ENCODE results near the gene TMEM187.
A peak's percentile ranks its signal among the peaks of the same experiment; 100 is the strongest.

Gene TMEM187

DNA sequence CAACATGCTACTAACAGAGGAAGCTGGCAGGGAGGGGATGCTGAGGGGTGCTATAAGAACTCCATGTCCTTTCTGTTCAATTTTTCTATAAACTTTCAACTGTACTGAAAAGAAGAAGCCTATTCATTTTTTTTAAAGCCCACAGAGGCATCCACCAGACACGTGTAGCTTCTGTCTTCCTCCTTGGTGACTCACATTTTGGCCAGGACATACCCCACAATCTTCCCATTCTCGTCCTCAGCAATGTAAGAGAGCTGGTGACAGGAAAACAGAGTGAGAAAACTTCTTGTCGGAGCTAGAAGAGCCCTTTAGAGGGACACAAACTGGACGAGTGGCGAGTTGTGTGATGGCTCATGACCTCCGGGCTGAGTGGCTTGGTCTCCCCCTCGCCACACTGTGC, 38.8 kb upstream of the TMEM187 start:
- TF ChIP-seq, protein P1, sequence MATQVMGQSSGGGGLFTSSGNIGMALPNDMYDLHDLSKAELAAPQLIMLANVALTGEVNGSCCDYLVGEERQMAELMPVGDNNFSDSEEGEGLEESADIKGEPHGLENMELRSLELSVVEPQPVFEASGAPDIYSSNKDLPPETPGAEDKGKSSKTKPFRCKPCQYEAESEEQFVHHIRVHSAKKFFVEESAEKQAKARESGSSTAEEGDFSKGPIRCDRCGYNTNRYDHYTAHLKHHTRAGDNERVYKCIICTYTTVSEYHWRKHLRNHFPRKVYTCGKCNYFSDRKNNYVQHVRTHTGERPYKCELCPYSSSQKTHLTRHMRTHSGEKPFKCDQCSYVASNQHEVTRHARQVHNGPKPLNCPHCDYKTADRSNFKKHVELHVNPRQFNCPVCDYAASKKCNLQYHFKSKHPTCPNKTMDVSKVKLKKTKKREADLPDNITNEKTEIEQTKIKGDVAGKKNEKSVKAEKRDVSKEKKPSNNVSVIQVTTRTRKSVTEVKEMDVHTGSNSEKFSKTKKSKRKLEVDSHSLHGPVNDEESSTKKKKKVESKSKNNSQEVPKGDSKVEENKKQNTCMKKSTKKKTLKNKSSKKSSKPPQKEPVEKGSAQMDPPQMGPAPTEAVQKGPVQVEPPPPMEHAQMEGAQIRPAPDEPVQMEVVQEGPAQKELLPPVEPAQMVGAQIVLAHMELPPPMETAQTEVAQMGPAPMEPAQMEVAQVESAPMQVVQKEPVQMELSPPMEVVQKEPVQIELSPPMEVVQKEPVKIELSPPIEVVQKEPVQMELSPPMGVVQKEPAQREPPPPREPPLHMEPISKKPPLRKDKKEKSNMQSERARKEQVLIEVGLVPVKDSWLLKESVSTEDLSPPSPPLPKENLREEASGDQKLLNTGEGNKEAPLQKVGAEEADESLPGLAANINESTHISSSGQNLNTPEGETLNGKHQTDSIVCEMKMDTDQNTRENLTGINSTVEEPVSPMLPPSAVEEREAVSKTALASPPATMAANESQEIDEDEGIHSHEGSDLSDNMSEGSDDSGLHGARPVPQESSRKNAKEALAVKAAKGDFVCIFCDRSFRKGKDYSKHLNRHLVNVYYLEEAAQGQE (IDR thresholded peaks at IDR 0.05; ENCODE audit: insufficient replicate concordance, low read depth) = no peak
- no peak for TF ChIP-seq POLR2AphosphoS5 (IDR thresholded peaks at IDR 0.05; ENCODE audit: low read depth)
- no peak for TF ChIP-seq GABPA (IDR thresholded peaks at IDR 0.05; ENCODE audit: low read depth)
- TF ChIP-seq SPI1 (IDR thresholded peaks at IDR 0.05; ENCODE audit: borderline replicate concordance, low read depth) = no peak
- TF ChIP-seq, protein P2, sequence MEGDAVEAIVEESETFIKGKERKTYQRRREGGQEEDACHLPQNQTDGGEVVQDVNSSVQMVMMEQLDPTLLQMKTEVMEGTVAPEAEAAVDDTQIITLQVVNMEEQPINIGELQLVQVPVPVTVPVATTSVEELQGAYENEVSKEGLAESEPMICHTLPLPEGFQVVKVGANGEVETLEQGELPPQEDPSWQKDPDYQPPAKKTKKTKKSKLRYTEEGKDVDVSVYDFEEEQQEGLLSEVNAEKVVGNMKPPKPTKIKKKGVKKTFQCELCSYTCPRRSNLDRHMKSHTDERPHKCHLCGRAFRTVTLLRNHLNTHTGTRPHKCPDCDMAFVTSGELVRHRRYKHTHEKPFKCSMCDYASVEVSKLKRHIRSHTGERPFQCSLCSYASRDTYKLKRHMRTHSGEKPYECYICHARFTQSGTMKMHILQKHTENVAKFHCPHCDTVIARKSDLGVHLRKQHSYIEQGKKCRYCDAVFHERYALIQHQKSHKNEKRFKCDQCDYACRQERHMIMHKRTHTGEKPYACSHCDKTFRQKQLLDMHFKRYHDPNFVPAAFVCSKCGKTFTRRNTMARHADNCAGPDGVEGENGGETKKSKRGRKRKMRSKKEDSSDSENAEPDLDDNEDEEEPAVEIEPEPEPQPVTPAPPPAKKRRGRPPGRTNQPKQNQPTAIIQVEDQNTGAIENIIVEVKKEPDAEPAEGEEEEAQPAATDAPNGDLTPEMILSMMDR (IDR thresholded peaks at IDR 0.05; ENCODE audit: insufficient read depth, low read length) = no peak
- Histone ChIP-seq H3K27me3 (ENCODE audit: insufficient read depth, poor library complexity, severe bottlenecking) (no peaks in the 10 kb centered on the region), H3K27ac (replicated peaks) (peak overlapping the region; percentile 74), H3K4me3 (replicated peaks; ENCODE audit: insufficient read depth, low read length) (peak overlapping the region; percentile 76)
- DNase-seq (ENCODE audit: low read depth in 1 of 2, low spot score in 1 of 2) = no peak

DNA sequence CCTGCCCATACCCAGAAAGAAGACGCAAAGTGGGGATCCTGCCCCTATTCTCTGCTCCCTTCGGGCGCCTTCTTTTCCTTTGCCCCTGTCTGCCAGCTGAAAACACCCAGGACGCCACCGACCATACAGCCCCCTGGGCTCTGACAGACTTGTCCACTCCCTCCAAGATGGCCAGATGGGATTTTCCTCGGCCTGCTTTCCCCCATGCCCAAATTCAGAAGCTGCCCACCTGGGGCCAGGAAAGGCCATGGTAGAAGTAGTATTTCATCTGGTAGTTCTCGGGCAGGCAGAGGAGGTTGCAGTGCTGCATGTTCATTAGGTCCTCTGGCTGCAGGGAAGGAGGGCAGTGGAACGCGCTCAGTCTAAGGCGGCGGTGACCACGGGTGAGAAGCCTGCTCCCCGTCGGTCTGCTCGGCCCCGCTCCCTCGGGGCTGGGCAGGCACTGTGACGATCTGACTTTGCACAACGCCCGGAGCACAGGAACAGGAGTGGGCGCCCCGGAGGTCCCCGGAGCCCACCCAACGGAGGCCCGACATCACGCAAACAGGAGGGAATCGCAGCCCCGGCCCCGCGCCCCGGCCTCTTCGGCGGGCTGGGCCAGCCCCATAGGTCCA, 38.3 kb upstream of the TMEM187 start:
- Histone ChIP-seq H3K4me3 (replicated peaks; ENCODE audit: insufficient read depth, low read length) (peak overlapping the region; percentile 76), H3K27ac (replicated peaks) (peak overlapping the region; percentile 74), H3K27me3 (ENCODE audit: insufficient read depth, poor library complexity, severe bottlenecking) (no peaks in the 10 kb centered on the region)
- DNase-seq (ENCODE audit: low read depth in 1 of 2, low spot score in 1 of 2) = no peak
- TF ChIP-seq, protein P1 (IDR thresholded peaks at IDR 0.05; ENCODE audit: insufficient replicate concordance, low read depth) = no peak
- TF ChIP-seq POLR2AphosphoS5 (IDR thresholded peaks at IDR 0.05; ENCODE audit: low read depth) = no peak
- no peak for TF ChIP-seq GABPA (IDR thresholded peaks at IDR 0.05; ENCODE audit: low read depth)
- TF ChIP-seq, protein P2 (IDR thresholded peaks at IDR 0.05; ENCODE audit: insufficient read depth, low read length) = no peak
- TF ChIP-seq SPI1 (IDR thresholded peaks at IDR 0.05; ENCODE audit: borderline replicate concordance, low read depth) = no peak

DNA sequence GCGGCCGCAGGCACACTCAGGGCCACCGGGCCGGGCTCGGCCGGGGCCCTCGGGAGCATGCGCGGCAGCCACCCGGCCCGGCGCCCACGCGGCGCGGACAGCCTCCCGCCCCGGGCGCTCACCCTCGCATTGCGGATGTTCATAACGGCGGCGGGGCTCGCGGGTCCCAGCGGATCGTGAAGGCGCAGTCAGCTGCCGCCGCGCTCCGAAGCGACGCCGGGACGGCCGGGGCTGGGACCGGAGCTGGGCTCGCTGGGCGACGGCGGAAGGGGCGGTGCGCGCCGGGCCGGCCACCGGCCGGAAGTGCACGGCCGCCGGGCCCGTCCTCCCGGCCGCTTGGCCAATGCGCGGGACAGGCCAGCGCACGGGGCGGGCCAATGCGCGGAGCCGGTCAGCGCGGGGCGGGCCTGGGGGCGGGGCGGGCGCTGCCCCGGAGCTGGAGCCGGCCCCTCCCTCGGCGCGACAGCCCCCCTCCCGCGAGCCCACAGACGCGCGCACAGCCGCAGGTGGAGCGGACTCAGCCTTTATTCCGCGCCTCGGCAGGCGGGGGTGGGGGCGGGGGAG, 37.7 kb upstream of the TMEM187 start, which contains the start of gene NAA10:
Gene NAA10 (minus strand): TSS at position 276 of the 564 bp plus-strand sequence. CDS start 133 bp downstream, at position 143.
- peak; percentile 50 to 58 for DNase-seq (ENCODE audit: low read depth in 1 of 2, low spot score in 1 of 2)
- H3K4me3 ChIP-seq (replicated peaks; ENCODE audit: insufficient read depth, low read length) = peak within 1 kb of the TSS; percentile 76
- no peaks in the 10 kb centered on the region for H3K27me3 ChIP-seq (ENCODE audit: insufficient read depth, poor library complexity, severe bottlenecking)
- TF ChIP-seq GABPA (IDR thresholded peaks at IDR 0.05; ENCODE audit: low read depth) (0 out of 2 replicates have a peak, but pooled peaks have one; percentile 23), POLR2AphosphoS5 (IDR thresholded peaks at IDR 0.05; ENCODE audit: low read depth) (no peak)
- H3K27ac ChIP-seq (replicated peaks) = peak within 1 kb of the TSS; percentile 74

DNA sequence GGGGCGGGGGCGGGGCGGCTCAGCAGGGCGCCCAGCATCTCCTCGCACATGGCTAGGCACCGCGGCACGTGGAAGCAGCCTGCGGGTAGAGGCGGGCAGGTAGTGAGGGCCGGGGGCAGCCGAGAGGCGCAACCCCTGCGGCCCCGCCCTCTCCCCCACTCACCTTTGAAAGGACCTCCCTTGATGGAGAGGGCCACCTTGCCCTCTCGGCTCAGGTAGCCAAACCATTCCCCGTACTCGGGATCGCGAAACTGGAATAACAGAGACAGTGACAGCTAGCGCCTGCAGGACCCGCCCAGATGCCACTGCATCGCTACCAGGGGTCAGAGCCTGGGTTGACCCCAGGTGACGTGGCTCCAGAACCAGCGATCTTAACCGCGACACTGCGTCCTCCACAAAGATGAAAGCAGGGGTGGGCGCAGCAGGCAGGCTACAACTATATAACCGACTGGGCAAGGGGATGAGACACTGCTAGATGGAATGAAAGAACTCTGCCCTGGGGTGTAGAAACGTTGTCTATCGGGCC, 37.2 kb upstream of the TMEM187 start:
- DNase-seq (ENCODE audit: low read depth in 1 of 2, low spot score in 1 of 2) = no peak
- Histone ChIP-seq H3K27ac (replicated peaks) (peak overlapping the region; percentile 67), H3K27me3 (ENCODE audit: insufficient read depth, poor library complexity, severe bottlenecking) (no peaks in the 10 kb centered on the region), H3K4me3 (replicated peaks; ENCODE audit: insufficient read depth, low read length) (peak overlapping the region; percentile 44)
- TF ChIP-seq, protein P1 (IDR thresholded peaks at IDR 0.05; ENCODE audit: insufficient replicate concordance, low read depth) = no peak
- TF ChIP-seq SPI1 (IDR thresholded peaks at IDR 0.05; ENCODE audit: borderline replicate concordance, low read depth) (no peak), GABPA (IDR thresholded peaks at IDR 0.05; ENCODE audit: low read depth) (no peak), POLR2AphosphoS5 (IDR thresholded peaks at IDR 0.05; ENCODE audit: low read depth) (no peak)
- TF ChIP-seq, protein P2 (IDR thresholded peaks at IDR 0.05; ENCODE audit: insufficient read depth, low read length) = no peak

Data from HL-60 (cell line).